Stomach smooth muscle (tissue), 2 donors: Measurements from ENCODE around the gene UTP18.
"Not testable (repeated sequence)": the region's sequence is repeated elsewhere in the genome, so short reads cannot be mapped to it uniquely, and the experiment has no call there.

ENCODE experiments used
- H3K27ac ChIP-seq: one replicate; pipeline ENCODE4 v1.7.0; 2013; ENCODE audit warnings: mild to moderate bottlenecking, low read length, inconsistent platforms
- H3K27me3 ChIP-seq, 2 donors: one replicate each; pipeline ENCODE4 v1.7.0; 2013; ENCODE audit warnings: low read length in 2 of 2; ENCODE audit not compliant: insufficient read depth in 2 of 2, control insufficient read depth in 1 of 2
- H3K36me3 ChIP-seq, 2 donors: one replicate each; pipeline ENCODE4 v1.7.0; 2013; ENCODE audit warnings: low read length in 2 of 2; ENCODE audit not compliant: control insufficient read depth in 2 of 2, insufficient read depth in 2 of 2
- H3K4me1 ChIP-seq: one replicate; pipeline ENCODE4 v1.7.0; 2013; ENCODE audit warnings: low read length; ENCODE audit not compliant: control insufficient read depth, insufficient read depth
- H3K4me3 ChIP-seq, 2 donors: one replicate each; pipeline ENCODE4 v1.7.0; 2013; ENCODE audit warnings: low read length in 2 of 2
- H3K9ac ChIP-seq, 2 donors: one replicate each; pipeline ENCODE4 v1.7.0; 2013; ENCODE audit warnings: low read length in 2 of 2, mild to moderate bottlenecking in 1 of 2
- H3K9me3 ChIP-seq, 2 donors: one replicate each; pipeline ENCODE4 v1.7.0; 2013; ENCODE audit warnings: low read length in 2 of 2; ENCODE audit not compliant: control insufficient read depth in 2 of 2
- donor health status: healthy.
- donor health status: Pancreatic carcinoma.

Gene UTP18

GRCh38 chr17:51287412-51287811 lies 27.1 kb downstream of the UTP18 start:
- Histone ChIP-seq H3K27ac (no peak overlapping the region), H3K4me3 (no peak overlapping the region), H3K4me1 (no peaks in the 10 kb centered on the region), H3K27me3 (no peaks in the 10 kb centered on the region), H3K9ac (no peak overlapping the region), H3K9me3 (no peaks in the 10 kb centered on the region), H3K36me3 (peaks cover 27 to 29% of the 10 kb centered on the region in 2 donors)

- Histone ChIP-seq H3K9me3 (no peaks in the 10 kb centered on the region), H3K4me1 (no peaks in the 10 kb centered on the region), H3K27me3 (no peaks in the 10 kb centered on the region), H3K27ac (no peak overlapping the region), H3K36me3 (peaks cover 24 to 36% of the 10 kb centered on the region in 2 donors), H3K4me3 (no peak overlapping the region), H3K9ac (no peak overlapping the region)
Observed at GRCh38 chr17:51289696-51290111, 29.4 kb downstream of the UTP18 start.

GRCh38 chr17:51294338-51294737 lies 34.0 kb downstream of the UTP18 start:
- H3K9ac ChIP-seq: not testable (repeated sequence)

GRCh38 chr17:51298508-51299371 lies 38.4 kb downstream of the UTP18 start:
- Histone ChIP-seq H3K27me3 (no peaks in the 10 kb centered on the region), H3K4me3 (no peak overlapping the region), H3K27ac (no peak overlapping the region), H3K36me3 (peaks cover 3 to 6% of the 10 kb centered on the region in 2 donors), H3K9ac (no peak overlapping the region), H3K4me1 (no peaks in the 10 kb centered on the region), H3K9me3 (no peaks in the 10 kb centered on the region)

More at GRCh38 chr17:51294338-51294737, 34.0 kb downstream of the UTP18 start:
- peaks cover 12 to 14% of the 10 kb centered on the region in 2 donors for H3K36me3 ChIP-seq
- not testable (repeated sequence) for H3K9me3 ChIP-seq, H3K4me1 ChIP-seq, H3K27me3 ChIP-seq, H3K27ac ChIP-seq, H3K4me3 ChIP-seq

GRCh38 chr17:51299859-51300258 lies 39.5 kb downstream of the UTP18 start:
- no peaks in the 10 kb centered on the region for H3K4me1 ChIP-seq
- no peaks in the 10 kb centered on the region for H3K27me3 ChIP-seq
- H3K9ac ChIP-seq: no peak overlapping the region
- peaks cover 2 to 6% of the 10 kb centered on the region in 2 donors for H3K36me3 ChIP-seq
- no peak overlapping the region for H3K4me3 ChIP-seq
- H3K9me3 ChIP-seq: no peaks in the 10 kb centered on the region
- H3K27ac ChIP-seq: no peak overlapping the region

GRCh38 chr17:51305182-51305581 lies 44.8 kb downstream of the UTP18 start:
- H3K36me3 ChIP-seq: no peaks in the 10 kb centered on the region
- no peaks in the 10 kb centered on the region for H3K4me1 ChIP-seq
- H3K27ac ChIP-seq: no peak overlapping the region
- no peaks in the 10 kb centered on the region for H3K27me3 ChIP-seq
- H3K9ac ChIP-seq: no peak overlapping the region
- H3K4me3 ChIP-seq: no peak overlapping the region
- no peaks in the 10 kb centered on the region for H3K9me3 ChIP-seq

- not testable (repeated sequence) for H3K9ac ChIP-seq, H3K4me3 ChIP-seq, H3K36me3 ChIP-seq, H3K9me3 ChIP-seq, H3K4me1 ChIP-seq, H3K27me3 ChIP-seq, H3K27ac ChIP-seq
Observed at GRCh38 chr17:51312003-51312402, 51.7 kb downstream of the UTP18 start.

GRCh38 chr17:51319186-51319585 lies 58.8 kb downstream of the UTP18 start:
- Histone ChIP-seq H3K27me3 (peaks cover 0 to 4% of the 10 kb centered on the region in 2 donors), H3K4me3 (no peak overlapping the region), H3K9me3 (peaks cover 0 to 3% of the 10 kb centered on the region in 2 donors), H3K9ac (no peak overlapping the region), H3K27ac (no peak overlapping the region), H3K36me3 (no peaks in the 10 kb centered on the region), H3K4me1 (no peaks in the 10 kb centered on the region)

- peaks cover 0 to 3% of the 10 kb centered on the region in 2 donors for H3K9me3 ChIP-seq
- no peak overlapping the region for H3K27ac ChIP-seq
- peaks cover 0 to 4% of the 10 kb centered on the region in 2 donors for H3K27me3 ChIP-seq
- no peaks in the 10 kb centered on the region for H3K36me3 ChIP-seq
- H3K4me1 ChIP-seq: no peaks in the 10 kb centered on the region
- H3K4me3 ChIP-seq: no peak overlapping the region
- H3K9ac ChIP-seq: no peak overlapping the region
Observed at GRCh38 chr17:51322390-51323029, 62.2 kb downstream of the UTP18 start.

- Histone ChIP-seq H3K4me3 (no peak overlapping the region), H3K36me3 (no peaks in the 10 kb centered on the region), H3K9ac (no peak overlapping the region), H3K27ac (no peak overlapping the region), H3K9me3 (peaks cover 0 to 3% of the 10 kb centered on the region in 2 donors), H3K4me1 (no peaks in the 10 kb centered on the region), H3K27me3 (peaks cover 0 to under 1% of the 10 kb centered on the region in 2 donors)
Observed at GRCh38 chr17:51325471-51325870, 65.1 kb downstream of the UTP18 start.
